K562 (cell line): ENCODE measurements around the gene GLRX. TPM values are rescaled to one million over a fixed set of nuclear protein-coding genes. Genes with fewer than 3 reads are reported as not detected.

Experiments
- GTF2F1 ChIP-seq: IDR thresholded peaks from 2 replicates; pipeline ENCODE4 v1.6.1; 2011; ENCODE audit warnings: low read depth, low read length, improper control_type of control experiment
- KLF13 ChIP-seq: fragments of 450-650 bp; IDR thresholded peaks from 2 replicates; pipeline ENCODE4 v1.6.1; 2016; ENCODE audit warnings: missing genetic modification characterization, low read depth, mild to moderate bottlenecking, missing compliant biosample characterization, moderate library complexity, borderline replicate concordance
- NFIX ChIP-seq: fragments of 250-450 bp; sonication (Bioruptor Pico); IDR thresholded peaks from 2 replicates; pipeline ENCODE4 v1.4.0; 2020; ENCODE audit warnings: low read depth, mild to moderate bottlenecking, moderate library complexity
- SMARCA4 ChIP-seq: fragments of 450-650 bp; IDR thresholded peaks from 2 replicates; pipeline ENCODE4 v1.6.1; 2016
- TOE1 ChIP-seq, 2 experiments: fragments of 450-650 bp in 1 of 2; sonication (generic) in 1 of 2; formaldehyde crosslinking in 1 of 2; IDR thresholded peaks; 2 replicates each; pipeline versions ENCODE4 v1.7.1 to v1.8.0; 2016 to 2022; ENCODE audit warnings: borderline replicate concordance in 2 of 2, mild to moderate bottlenecking in 2 of 2, antibody characterized with exemption in 1 of 2, inconsistent platforms in 1 of 2, low read depth in 1 of 2, missing genetic modification reagents in 1 of 2, moderate library complexity in 1 of 2
- ZFP1 ChIP-seq: fragments of 450-650 bp; formaldehyde crosslinking; IDR thresholded peaks from 2 replicates; pipeline ENCODE4 v1.4.0; 2020; ENCODE audit warnings: mild to moderate bottlenecking, mixed read lengths
- polyA plus RNA-seq, 8 experiments: library from polyadenylated mRNA; depleted of rRNA in 4 of 8; stranded (reverse) in 5 of 8; unstranded in 3 of 8; fragments of >200 nt; fragmentation: Nextera tagmentation in 2 of 8; fragmentation: Illumina TruSeq in 1 of 8; extraction: Ambion mirVana in 2 of 8; extraction: Trizol in 1 of 8; gene quantifications; 2 replicates each; pipeline versions ENCODE4 v1.2.1 to v1.2.3, GENCODE V29; 2011 to 2014; ENCODE audit warnings: inconsistent platforms in 1 of 8, missing spikeins in 1 of 8
- total RNA-seq, 7 experiments: library from RNA; depleted of rRNA in 6 of 7; stranded (reverse); fragments of >200 nt in 6 of 7; fragmentation: Illumina TruSeq in 2 of 7; extraction: Trizol in 2 of 7; gene quantifications; 2 replicates each; pipeline versions ENCODE4 v1.2.1 to v1.2.3, GENCODE V29; 2011 to 2021; ENCODE audit warnings: low replicate concordance in 1 of 7
- TF ChIP-seq, protein P1 (sequence below): IDR thresholded peaks from 2 replicates; pipeline ENCODE4 v1.6.1; 2012; ENCODE audit warnings: low read depth, low read length, improper control_type of control experiment, borderline replicate concordance
- TF ChIP-seq, protein P2 (sequence below): fragments of 200-800 bp; sonication (Bioruptor generic); IDR thresholded peaks from 2 replicates; pipeline ENCODE4 v1.6.1; 2016; ENCODE audit warnings: missing genetic modification characterization, missing compliant biosample characterization

The GLRX gene
- total and polyA plus RNA-seq, 9 of the 15 experiments (the other 6 are each of a cell fraction or from before 2014, with no cell fraction given), result 2.3 to 11.2 (median 4.6) TPM

- TF ChIP-seq TOE1 (IDR thresholded peaks at IDR 0.05; ENCODE audit: borderline replicate concordance), result peak; percentile 60; the same call in 1 of the 2 replicates
- TF ChIP-seq TOE1 (CRISPR knock-in tag; IDR thresholded peaks at IDR 0.05; ENCODE audit: borderline replicate concordance, low read depth), result 0 out of 2 replicates have a peak, but pooled peaks have one; percentile 47
- TF ChIP-seq KLF13 (tag), result no peak
- TF ChIP-seq ZFP1, result no peak
- peak; percentile 19; the same call in 1 of the 2 replicates for TF ChIP-seq SMARCA4
- 0 out of 2 replicates have a peak, but pooled peaks have one; percentile 22 for TF ChIP-seq GTF2F1
- no peak for TF ChIP-seq NFIX (CRISPR knock-in tag)
- TF ChIP-seq, protein P1, sequence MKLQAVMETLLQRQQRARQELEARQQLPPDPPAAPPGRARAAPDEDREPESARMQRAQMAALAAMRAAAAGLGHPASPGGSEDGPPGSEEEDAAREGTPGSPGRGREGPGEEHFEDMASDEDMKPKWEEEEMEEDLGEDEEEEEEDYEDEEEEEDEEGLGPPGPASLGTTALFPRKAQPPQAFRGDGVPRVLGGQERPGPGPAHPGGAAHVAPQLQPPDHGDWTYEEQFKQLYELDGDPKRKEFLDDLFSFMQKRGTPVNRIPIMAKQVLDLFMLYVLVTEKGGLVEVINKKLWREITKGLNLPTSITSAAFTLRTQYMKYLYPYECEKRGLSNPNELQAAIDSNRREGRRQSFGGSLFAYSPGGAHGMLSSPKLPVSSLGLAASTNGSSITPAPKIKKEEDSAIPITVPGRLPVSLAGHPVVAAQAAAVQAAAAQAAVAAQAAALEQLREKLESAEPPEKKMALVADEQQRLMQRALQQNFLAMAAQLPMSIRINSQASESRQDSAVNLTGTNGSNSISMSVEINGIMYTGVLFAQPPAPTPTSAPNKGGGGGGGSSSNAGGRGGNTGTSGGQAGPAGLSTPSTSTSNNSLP, result 0 out of 2 replicates have a peak, but pooled peaks have one; percentile 21
- TF ChIP-seq, protein P2, sequence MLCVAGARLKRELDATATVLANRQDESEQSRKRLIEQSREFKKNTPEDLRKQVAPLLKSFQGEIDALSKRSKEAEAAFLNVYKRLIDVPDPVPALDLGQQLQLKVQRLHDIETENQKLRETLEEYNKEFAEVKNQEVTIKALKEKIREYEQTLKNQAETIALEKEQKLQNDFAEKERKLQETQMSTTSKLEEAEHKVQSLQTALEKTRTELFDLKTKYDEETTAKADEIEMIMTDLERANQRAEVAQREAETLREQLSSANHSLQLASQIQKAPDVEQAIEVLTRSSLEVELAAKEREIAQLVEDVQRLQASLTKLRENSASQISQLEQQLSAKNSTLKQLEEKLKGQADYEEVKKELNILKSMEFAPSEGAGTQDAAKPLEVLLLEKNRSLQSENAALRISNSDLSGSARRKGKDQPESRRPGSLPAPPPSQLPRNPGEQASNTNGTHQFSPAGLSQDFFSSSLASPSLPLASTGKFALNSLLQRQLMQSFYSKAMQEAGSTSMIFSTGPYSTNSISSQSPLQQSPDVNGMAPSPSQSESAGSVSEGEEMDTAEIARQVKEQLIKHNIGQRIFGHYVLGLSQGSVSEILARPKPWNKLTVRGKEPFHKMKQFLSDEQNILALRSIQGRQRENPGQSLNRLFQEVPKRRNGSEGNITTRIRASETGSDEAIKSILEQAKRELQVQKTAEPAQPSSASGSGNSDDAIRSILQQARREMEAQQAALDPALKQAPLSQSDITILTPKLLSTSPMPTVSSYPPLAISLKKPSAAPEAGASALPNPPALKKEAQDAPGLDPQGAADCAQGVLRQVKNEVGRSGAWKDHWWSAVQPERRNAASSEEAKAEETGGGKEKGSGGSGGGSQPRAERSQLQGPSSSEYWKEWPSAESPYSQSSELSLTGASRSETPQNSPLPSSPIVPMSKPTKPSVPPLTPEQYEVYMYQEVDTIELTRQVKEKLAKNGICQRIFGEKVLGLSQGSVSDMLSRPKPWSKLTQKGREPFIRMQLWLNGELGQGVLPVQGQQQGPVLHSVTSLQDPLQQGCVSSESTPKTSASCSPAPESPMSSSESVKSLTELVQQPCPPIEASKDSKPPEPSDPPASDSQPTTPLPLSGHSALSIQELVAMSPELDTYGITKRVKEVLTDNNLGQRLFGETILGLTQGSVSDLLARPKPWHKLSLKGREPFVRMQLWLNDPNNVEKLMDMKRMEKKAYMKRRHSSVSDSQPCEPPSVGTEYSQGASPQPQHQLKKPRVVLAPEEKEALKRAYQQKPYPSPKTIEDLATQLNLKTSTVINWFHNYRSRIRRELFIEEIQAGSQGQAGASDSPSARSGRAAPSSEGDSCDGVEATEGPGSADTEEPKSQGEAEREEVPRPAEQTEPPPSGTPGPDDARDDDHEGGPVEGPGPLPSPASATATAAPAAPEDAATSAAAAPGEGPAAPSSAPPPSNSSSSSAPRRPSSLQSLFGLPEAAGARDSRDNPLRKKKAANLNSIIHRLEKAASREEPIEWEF, result 0 out of 2 replicates have a peak, but pooled peaks have one; percentile 35
Measured at GRCh38 chr5:95842854-95843544, 20.5 kb upstream of the GLRX start (continued).
